ENCODE data around the gene METTL13.

- TF ChIP-seq GATA3 (IDR thresholded peaks at IDR 0.05; ENCODE audit: low read depth, low read length) (no peak), GATA2 (IDR thresholded peaks at IDR 0.05; ENCODE audit: low read depth, low read length) (no peak)
Observed at GRCh38 chr1:171786534-171786933, 5.1 kb downstream of the METTL13 start.

Data from SH-SY5Y (cell line).